OCI-LY3 (cell line): ENCODE data around the gene DDB1.

Experiments used
- H2AFZ ChIP-seq: fragments of 200-600, 300-600 bp; shearing (Covaris generic); 2 replicates; pipeline ENCODE4 v1.6.0; 2014; ENCODE audit warnings: antibody characterized with exemption, low read depth, low read length
- H3K27ac ChIP-seq: fragments of 200-600, 300-600 bp; sonication (generic); 2 replicates; pipeline ENCODE4 v1.5.1; 2014; ENCODE audit warnings: mild to moderate bottlenecking, low read length, moderate library complexity, mixed read lengths
- H3K27me3 ChIP-seq: fragments of 200-600, 300-600 bp; sonication (generic); 2 replicates; pipeline ENCODE4 v1.6.1; 2014; ENCODE audit warnings: low read depth, low read length, mixed read lengths
- H3K36me3 ChIP-seq: fragments of 200-600, 300-600 bp; sonication (generic); replicated peaks from 2 replicates; pipeline ENCODE3; 2014; ENCODE audit warnings: low read depth, low read length, mixed read lengths
- H3K4me1 ChIP-seq: fragments of 300-600, 200-600 bp; sonication (generic); 2 replicates; pipeline ENCODE4 v1.6.1; 2014; ENCODE audit warnings: low read length, mixed read lengths
- H3K4me2 ChIP-seq: fragments of 200-600, 300-600 bp; sonication (generic); 2 replicates; pipeline ENCODE4 v1.6.1; 2014; ENCODE audit warnings: low read length, mixed read lengths
- H3K4me3 ChIP-seq: fragments of 300-600, 200-600 bp; sonication (generic); 2 replicates; pipeline ENCODE4 v1.5.1; 2014; ENCODE audit warnings: antibody characterized with exemption, mild to moderate bottlenecking, low read length, moderate library complexity
- H3K79me2 ChIP-seq: fragments of 300-600, 200-600 bp; shearing (Covaris generic); 2 replicates; pipeline ENCODE4 v1.6.1; 2014; ENCODE audit warnings: mild to moderate bottlenecking, low read length, mixed read lengths
- H3K9ac ChIP-seq: fragments of 300-600, 200-600 bp; shearing (Covaris generic); 2 replicates; pipeline ENCODE4 v1.6.0; 2014; ENCODE audit warnings: mild to moderate bottlenecking, low read length, moderate library complexity
- H3K9me3 ChIP-seq: fragments of 200-600, 300-600 bp; shearing (Covaris generic); 2 replicates; pipeline ENCODE4 v1.6.1; 2014; ENCODE audit warnings: low read length, mixed read lengths; ENCODE audit not compliant: insufficient read depth
- H4K20me1 ChIP-seq: fragments of 200-600, 300-600 bp; sonication (generic); 2 replicates; pipeline ENCODE4 v1.6.1; 2016; ENCODE audit warnings: low read length, mixed read lengths; ENCODE audit not compliant: insufficient read depth
- CTCF ChIP-seq: fragments of 200-600, 300-600 bp; sonication (generic); IDR thresholded peaks from 2 replicates; pipeline ENCODE4 v1.5.1; 2014; ENCODE audit warnings: antibody characterized with exemption, low read length, low read depth
- EZH2phosphoT487 ChIP-seq: fragments of 200-600 bp; shearing (Covaris generic); IDR thresholded peaks from 2 replicates; pipeline ENCODE4 v1.6.1; 2018; ENCODE audit warnings: antibody characterized with exemption, mixed run types, low read depth

Gene DDB1

GRCh38 chr11:61354208-61354607, 21.3 kb upstream of the DDB1 start:
- no peak overlapping the region for H3K4me3 ChIP-seq
- no peaks in the 10 kb centered on the region for H3K9me3 ChIP-seq
- H2AFZ ChIP-seq: no peak overlapping the region
- H3K4me2 ChIP-seq: peak overlapping the region; percentile 5; the same call in 1 of the 2 replicates
- TF ChIP-seq EZH2phosphoT487 (no peak), CTCF (no peak)
- H3K9ac ChIP-seq: no peak overlapping the region
- H3K4me1 ChIP-seq: peaks cover 56% of the 10 kb centered on the region
- no peaks in the 10 kb centered on the region for H4K20me1 ChIP-seq
- H3K36me3 ChIP-seq: peaks cover 58% of the 10 kb centered on the region
- H3K27ac ChIP-seq: peak overlapping the region; percentile 20; the same call in 1 of the 2 replicates
- no peaks in the 10 kb centered on the region for H3K27me3 ChIP-seq
- peaks cover 50% of the 10 kb centered on the region for H3K79me2 ChIP-seq

- H3K9ac ChIP-seq: no peak overlapping the region
- H3K36me3 ChIP-seq: peaks cover 61% of the 10 kb centered on the region
- no peaks in the 10 kb centered on the region for H4K20me1 ChIP-seq
- TF ChIP-seq CTCF (no peak), EZH2phosphoT487 (no peak)
- peaks cover 48% of the 10 kb centered on the region for H3K4me1 ChIP-seq
- no peak overlapping the region for H2AFZ ChIP-seq
- H3K27me3 ChIP-seq: no peaks in the 10 kb centered on the region
- H3K4me2 ChIP-seq: peak overlapping the region; percentile 5; the same call in 1 of the 2 replicates
- H3K4me3 ChIP-seq: no peak overlapping the region
- peaks cover 42% of the 10 kb centered on the region for H3K79me2 ChIP-seq
- H3K9me3 ChIP-seq: no peaks in the 10 kb centered on the region
- H3K27ac ChIP-seq: peak overlapping the region; percentile 20; the same call in 1 of the 2 replicates
These were observed 20.5 kb upstream of the DDB1 start for GRCh38 chr11:61353131-61354067.

GRCh38 chr11:61352038-61352437, 19.1 kb upstream of the DDB1 start:
- H3K27me3 ChIP-seq: no peaks in the 10 kb centered on the region
- H4K20me1 ChIP-seq: 0 out of 2 replicates have a peak, but pooled peaks cover under 1% of the 10 kb centered on the region
- H3K9me3 ChIP-seq: no peaks in the 10 kb centered on the region
- no peak overlapping the region for H3K27ac ChIP-seq
- H3K4me3 ChIP-seq: no peak overlapping the region
- H3K36me3 ChIP-seq: peaks cover 73% of the 10 kb centered on the region
- peaks cover 34% of the 10 kb centered on the region for H3K4me1 ChIP-seq
- TF ChIP-seq EZH2phosphoT487: no peak
- TF ChIP-seq CTCF: no peak
- H3K4me2 ChIP-seq: no peak overlapping the region
- peaks cover 41% of the 10 kb centered on the region for H3K79me2 ChIP-seq
- H3K9ac ChIP-seq: no peak overlapping the region
- H2AFZ ChIP-seq: no peak overlapping the region

- no peak for TF ChIP-seq EZH2phosphoT487
- TF ChIP-seq CTCF: no peak
- Histone ChIP-seq H3K9ac (no peak overlapping the region), H3K4me1 (peaks cover 22% of the 10 kb centered on the region), H3K4me2 (no peak overlapping the region), H3K9me3 (no peaks in the 10 kb centered on the region), H3K79me2 (peaks cover 33% of the 10 kb centered on the region), H3K27ac (no peak overlapping the region), H3K4me3 (no peak overlapping the region), H3K27me3 (no peaks in the 10 kb centered on the region), H2AFZ (no peak overlapping the region), H4K20me1 (0 out of 2 replicates have a peak, but pooled peaks cover 4% of the 10 kb centered on the region), H3K36me3 (peaks cover 85% of the 10 kb centered on the region)
These were observed 17.9 kb upstream of the DDB1 start for GRCh38 chr11:61350803-61351202.
